Measurements from ENCODE around the gene PTCD3. TPM values are rescaled to one million over a fixed set of nuclear protein-coding genes. Genes with fewer than 3 reads are reported as not detected.

PTCD3 gene
- total and polyA plus RNA-seq, 2 of the 4 experiments (the other 2 are of a cell fraction), result 44.0 to 48.9 TPM

DNA sequence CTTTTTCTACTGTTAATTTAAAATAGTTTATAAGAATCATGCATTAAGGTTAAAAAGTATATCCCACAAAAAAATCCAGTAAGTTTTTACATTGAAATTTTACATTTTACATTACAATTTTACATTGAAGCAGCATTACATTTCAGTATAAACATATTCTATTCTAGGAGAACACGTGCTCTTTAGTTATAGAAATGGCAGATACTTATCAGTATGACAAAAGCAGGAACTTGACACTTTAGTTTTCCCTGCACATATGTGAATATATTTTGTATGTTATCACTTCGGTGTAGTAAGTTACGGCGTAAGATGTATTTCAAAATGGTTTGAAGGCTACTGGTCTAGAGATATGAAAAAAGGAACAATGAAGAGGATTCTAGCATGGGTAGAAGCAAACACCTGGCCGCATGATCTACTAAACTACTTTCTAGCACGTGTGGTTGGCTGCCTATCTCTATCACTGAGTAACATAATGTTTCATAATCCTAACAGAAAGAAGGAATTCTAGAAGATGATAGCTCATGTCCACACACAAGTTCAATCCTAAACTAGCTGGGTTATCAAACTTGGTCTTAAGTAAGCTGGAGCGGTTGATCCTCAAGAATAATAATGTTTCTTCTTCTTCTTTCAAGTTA, 83.9 kb downstream of the PTCD3 start:
- H3K18ac ChIP-seq (ENCODE audit: low read depth, low read length), result no peak overlapping the region
- no peak overlapping the region for H2AK9ac ChIP-seq (replicated peaks; ENCODE audit: low read depth, low read length, poor library complexity)
- no peak overlapping the region for H4K5ac ChIP-seq (ENCODE audit: low read depth, low read length)
- in situ Hi-C loops (cut with MboI; ENCODE audit: low sequenced_read_pairs), result no loop called here
- intact Hi-C loops (cut with micrococcal nuclease), result no loop called here
- POLR2A ChIA-PET (ENCODE audit: unreplicated experiment), result no interaction called here
- H2BK15ac ChIP-seq (ENCODE audit: low read depth, low read length), result no peak overlapping the region
- no peak overlapping the region for H3K4me2 ChIP-seq (ENCODE audit: low read depth, low read length)
- no peak overlapping the region for H4K8ac ChIP-seq (ENCODE audit: low read depth in 2 of 2, low read length in 2 of 2)
- peaks cover 4% of the 10 kb centered on the region; the same call in 1 of the 2 replicates for H3K36me3 ChIP-seq (ENCODE audit: control insufficient read depth, insufficient read depth, low read length)
- dilution Hi-C loops (cut with HindIII; ENCODE audit: low sequenced_read_pairs, unreplicated experiment), result no loop called here
- peaks cover 4% of the 10 kb centered on the region for H3K4me1 ChIP-seq (ENCODE audit: control insufficient read depth, insufficient read depth, low read length)
- no peak overlapping the region for H3K23ac ChIP-seq (ENCODE audit: low read depth, low read length)
- CTCF ChIA-PET, result no interaction called here
- H4K20me1 ChIP-seq (ENCODE audit: insufficient read depth, low read length), result peaks cover 62% of the 10 kb centered on the region
- H2BK20ac ChIP-seq (ENCODE audit: low read depth, low read length), result no peak overlapping the region
- H3K79me1 ChIP-seq (ENCODE audit: low read depth in 1 of 2, low read length in 2 of 2), result peaks cover 29 to 62% of the 10 kb centered on the region in 2 experiments
- H3K14ac ChIP-seq (replicated peaks; ENCODE audit: low read depth, low read length), result no peak overlapping the region
- TF ChIP-seq BHLHE40 (IDR thresholded peaks at IDR 0.05; ENCODE audit: low read depth, low read length) (no peak), MXI1 (IDR thresholded peaks at IDR 0.05; ENCODE audit: borderline replicate concordance, low read depth, low read length) (no peak), FOS (IDR thresholded peaks at IDR 0.05; ENCODE audit: low read depth, low read length) (no peak), RAD21 (IDR thresholded peaks at IDR 0.05; ENCODE audit: low read length) (no peak), CEBPB (IDR thresholded peaks at IDR 0.05; ENCODE audit: low read depth, low read length) (no peak), MAFK (IDR thresholded peaks at IDR 0.05; ENCODE audit: low read depth, low read length) (no peak), RFX5 (IDR thresholded peaks at IDR 0.05; ENCODE audit: low read depth, low read length) (no peak), MAZ (IDR thresholded peaks at IDR 0.05; ENCODE audit: borderline replicate concordance, low read depth, low read length) (no peak), SMC3 (IDR thresholded peaks at IDR 0.05; ENCODE audit: low read depth, low read length) (no peak), POLR2A (IDR thresholded peaks at IDR 0.05; ENCODE audit: low read depth, low read length) (no peak)
- TF ChIP-seq, protein P1, sequence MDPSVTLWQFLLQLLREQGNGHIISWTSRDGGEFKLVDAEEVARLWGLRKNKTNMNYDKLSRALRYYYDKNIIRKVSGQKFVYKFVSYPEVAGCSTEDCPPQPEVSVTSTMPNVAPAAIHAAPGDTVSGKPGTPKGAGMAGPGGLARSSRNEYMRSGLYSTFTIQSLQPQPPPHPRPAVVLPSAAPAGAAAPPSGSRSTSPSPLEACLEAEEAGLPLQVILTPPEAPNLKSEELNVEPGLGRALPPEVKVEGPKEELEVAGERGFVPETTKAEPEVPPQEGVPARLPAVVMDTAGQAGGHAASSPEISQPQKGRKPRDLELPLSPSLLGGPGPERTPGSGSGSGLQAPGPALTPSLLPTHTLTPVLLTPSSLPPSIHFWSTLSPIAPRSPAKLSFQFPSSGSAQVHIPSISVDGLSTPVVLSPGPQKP (IDR thresholded peaks at IDR 0.05; ENCODE audit: borderline replicate concordance, low read depth, low read length), result no peak
- TF ChIP-seq, protein P2, sequence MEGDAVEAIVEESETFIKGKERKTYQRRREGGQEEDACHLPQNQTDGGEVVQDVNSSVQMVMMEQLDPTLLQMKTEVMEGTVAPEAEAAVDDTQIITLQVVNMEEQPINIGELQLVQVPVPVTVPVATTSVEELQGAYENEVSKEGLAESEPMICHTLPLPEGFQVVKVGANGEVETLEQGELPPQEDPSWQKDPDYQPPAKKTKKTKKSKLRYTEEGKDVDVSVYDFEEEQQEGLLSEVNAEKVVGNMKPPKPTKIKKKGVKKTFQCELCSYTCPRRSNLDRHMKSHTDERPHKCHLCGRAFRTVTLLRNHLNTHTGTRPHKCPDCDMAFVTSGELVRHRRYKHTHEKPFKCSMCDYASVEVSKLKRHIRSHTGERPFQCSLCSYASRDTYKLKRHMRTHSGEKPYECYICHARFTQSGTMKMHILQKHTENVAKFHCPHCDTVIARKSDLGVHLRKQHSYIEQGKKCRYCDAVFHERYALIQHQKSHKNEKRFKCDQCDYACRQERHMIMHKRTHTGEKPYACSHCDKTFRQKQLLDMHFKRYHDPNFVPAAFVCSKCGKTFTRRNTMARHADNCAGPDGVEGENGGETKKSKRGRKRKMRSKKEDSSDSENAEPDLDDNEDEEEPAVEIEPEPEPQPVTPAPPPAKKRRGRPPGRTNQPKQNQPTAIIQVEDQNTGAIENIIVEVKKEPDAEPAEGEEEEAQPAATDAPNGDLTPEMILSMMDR (conservative IDR thresholded peaks at IDR 0.05; ENCODE audit: low read depth, low read length), result no peak
- TF ChIP-seq, protein P3, sequence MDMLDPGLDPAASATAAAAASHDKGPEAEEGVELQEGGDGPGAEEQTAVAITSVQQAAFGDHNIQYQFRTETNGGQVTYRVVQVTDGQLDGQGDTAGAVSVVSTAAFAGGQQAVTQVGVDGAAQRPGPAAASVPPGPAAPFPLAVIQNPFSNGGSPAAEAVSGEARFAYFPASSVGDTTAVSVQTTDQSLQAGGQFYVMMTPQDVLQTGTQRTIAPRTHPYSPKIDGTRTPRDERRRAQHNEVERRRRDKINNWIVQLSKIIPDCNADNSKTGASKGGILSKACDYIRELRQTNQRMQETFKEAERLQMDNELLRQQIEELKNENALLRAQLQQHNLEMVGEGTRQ (IDR thresholded peaks at IDR 0.05; ENCODE audit: low read depth, low read length), result no peak
- H3K9me3 ChIP-seq (ENCODE audit: control insufficient read depth, insufficient read depth, low read length), result no peaks in the 10 kb centered on the region
- ATAC-seq (ENCODE audit: low read depth) (no peak), DNase-seq (no peak)
- no peak overlapping the region for H3K27ac ChIP-seq (ENCODE audit: insufficient read depth, low read length)
- BruUV-seq (replicated peaks), result no TSS peak
- H3K4me3 ChIP-seq (ENCODE audit: insufficient read depth, low read depth, low read length), result no peak overlapping the region
- H2AK5ac ChIP-seq (ENCODE audit: low read depth, low read length), result no peak overlapping the region
- no peak overlapping the region for H2BK120ac ChIP-seq (ENCODE audit: low read depth, low read length)
- H2BK5ac ChIP-seq (ENCODE audit: low read depth, low read length, poor library complexity, severe bottlenecking), result no peak overlapping the region
- peaks cover 13% of the 10 kb centered on the region for H3K9me1 ChIP-seq (ENCODE audit: insufficient read depth, low read length)
- H3K56ac ChIP-seq (ENCODE audit: extremely low read depth, insufficient read depth, low read length), result no peak overlapping the region
- no peak overlapping the region for H3K4ac ChIP-seq (ENCODE audit: low read depth, low read length)
- no peak overlapping the region for H3K9ac ChIP-seq (ENCODE audit: low read depth, low read length)
- no peak overlapping the region for H2AFZ ChIP-seq (replicated peaks; ENCODE audit: low read length, poor library complexity)
- no peaks in the 10 kb centered on the region for H3K27me3 ChIP-seq (ENCODE audit: control insufficient read depth, insufficient read depth, low read length)
- H4K91ac ChIP-seq (ENCODE audit: insufficient read depth, low read depth, low read length), result no peak overlapping the region
- 100% methylated on average over 3 of the region's 7 CpGs; no CpG with 5 or more reads in 1 of the 2 experiments for WGBS, 2 experiments (ENCODE audit: extremely low coverage in 2 of 2, insufficient read length in 1 of 2)
